HUES48 (cell line): ENCODE measurements around the gene RAB40C.

Experiments
- H3K27ac ChIP-seq: one replicate; pipeline ENCODE4 v1.7.0; 2013; ENCODE audit warnings: low read depth, low read length, inconsistent platforms
- H3K27me3 ChIP-seq: 2 replicates; pipeline ENCODE4 v1.6.1; 2013; ENCODE audit warnings: mild to moderate bottlenecking, low read length; ENCODE audit not compliant: control insufficient read depth, insufficient read depth
- H3K36me3 ChIP-seq: 2 replicates; pipeline ENCODE4 v1.6.1; 2013; ENCODE audit warnings: low read length; ENCODE audit not compliant: control insufficient read depth, insufficient read depth
- H3K4me1 ChIP-seq: 2 replicates; pipeline ENCODE4 v1.6.1; 2013; ENCODE audit warnings: mild to moderate bottlenecking, low read length; ENCODE audit not compliant: control insufficient read depth, insufficient read depth
- H3K4me3 ChIP-seq: 2 replicates; pipeline ENCODE4 v1.5.1; 2013; ENCODE audit warnings: mild to moderate bottlenecking, low read depth, low read length
- H3K9ac ChIP-seq: 2 replicates; pipeline ENCODE4 v1.6.1; 2013; ENCODE audit warnings: mild to moderate bottlenecking, low read depth, low read length, moderate library complexity
- H3K9me3 ChIP-seq: 2 replicates; pipeline ENCODE4 v1.6.1; 2013; ENCODE audit warnings: low read length; ENCODE audit not compliant: control insufficient read depth, insufficient read depth

Gene RAB40C

DNA sequence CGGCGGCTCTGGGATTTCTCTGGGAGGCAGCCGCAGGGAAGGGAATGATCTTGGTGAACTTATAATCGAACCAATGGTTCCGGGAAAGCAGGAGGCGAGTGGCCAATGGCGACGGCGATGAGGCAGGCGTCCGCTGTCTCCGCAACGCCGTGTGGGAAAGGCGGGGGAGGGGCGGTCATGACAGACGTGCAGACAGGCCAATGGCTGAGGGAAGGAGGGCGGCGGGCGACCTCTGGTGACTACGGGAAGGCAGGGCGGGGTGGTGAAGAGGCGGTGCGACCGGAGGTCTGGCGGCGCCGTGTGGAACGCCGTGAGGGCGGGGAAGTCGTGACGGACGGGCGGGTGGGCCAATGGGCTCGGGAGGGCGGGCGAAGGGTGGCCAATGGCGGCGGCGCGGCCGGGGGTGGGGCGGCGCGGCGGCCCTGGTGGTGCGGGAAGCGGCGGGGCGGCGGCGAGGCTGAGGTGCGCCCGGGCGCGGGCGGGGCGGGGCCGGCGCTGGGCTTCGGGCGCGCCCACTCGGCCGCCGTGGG lies at the start of gene RAB40C:
TSS of gene RAB40C (plus strand) at position 409 of the 530 bp plus-strand sequence. CDS start 226 bp downstream, outside the sequence.
- no peaks in the 10 kb centered on the region for H3K9me3 ChIP-seq
- peaks cover 4% of the 10 kb centered on the region; the same call in 1 of the 2 replicates for H3K4me1 ChIP-seq
- peak within 1 kb of the TSS; percentile 98 for H3K27ac ChIP-seq
- no peaks in the 10 kb centered on the region for H3K36me3 ChIP-seq
- H3K9ac ChIP-seq, result peak within 1 kb of the TSS; percentile 93
- peak within 1 kb of the TSS; percentile 89 for H3K4me3 ChIP-seq
- peaks cover 36% of the 10 kb centered on the region for H3K27me3 ChIP-seq

DNA sequence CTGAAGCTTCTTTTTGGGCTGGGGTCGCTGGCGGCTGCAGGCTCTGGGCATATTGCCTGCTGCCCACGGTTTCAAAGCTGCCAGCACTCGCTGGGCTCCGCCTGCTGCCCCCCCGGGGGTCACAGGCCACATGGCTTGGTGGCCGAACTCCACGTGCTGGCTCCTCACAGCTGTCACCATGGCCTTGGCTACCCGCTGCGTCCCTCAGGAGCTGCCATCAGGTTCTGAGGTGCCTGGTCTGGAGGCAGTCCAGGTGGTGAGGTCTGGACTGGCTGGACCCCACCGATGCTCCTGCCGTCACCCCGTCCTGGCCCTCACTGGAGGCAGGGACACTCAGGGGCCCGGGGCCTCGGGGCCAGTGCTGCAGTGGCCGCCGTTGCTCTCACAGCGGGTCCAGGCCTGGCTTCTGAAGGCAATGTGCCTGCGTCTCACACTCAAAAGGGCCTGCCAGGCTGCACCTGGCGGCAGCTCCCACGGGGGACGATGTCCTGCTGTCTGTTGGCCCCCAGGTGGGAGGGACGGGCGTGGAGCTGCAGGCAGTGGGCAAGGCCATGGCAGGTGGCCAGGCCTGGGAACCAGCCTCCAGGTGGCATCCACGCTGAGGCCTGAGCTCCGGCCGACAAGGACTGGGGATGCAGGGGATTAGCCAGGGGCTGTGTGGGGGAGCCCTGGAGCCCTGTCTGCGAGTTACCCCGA lies 49.1 kb upstream of the RAB40C start:
- Histone ChIP-seq H3K9ac (no peak overlapping the region), H3K9me3 (no peaks in the 10 kb centered on the region), H3K27ac (no peak overlapping the region), H3K27me3 (no peaks in the 10 kb centered on the region), H3K4me1 (no peaks in the 10 kb centered on the region), H3K36me3 (peaks cover 16% of the 10 kb centered on the region; the same call in 1 of the 2 replicates), H3K4me3 (no peak overlapping the region)

GRCh38 chr16:543301-544164 lies 46.3 kb upstream of the RAB40C start:
- H3K9ac ChIP-seq, result no peak overlapping the region
- H3K36me3 ChIP-seq, result peaks cover 6% of the 10 kb centered on the region; the same call in 1 of the 2 replicates
- H3K9me3 ChIP-seq, result no peaks in the 10 kb centered on the region
- H3K4me1 ChIP-seq, result no peaks in the 10 kb centered on the region
- H3K4me3 ChIP-seq, result no peak overlapping the region
- H3K27ac ChIP-seq, result no peak overlapping the region
- H3K27me3 ChIP-seq, result no peaks in the 10 kb centered on the region

GRCh38 chr16:544517-544916 lies 45.3 kb upstream of the RAB40C start:
- no peaks in the 10 kb centered on the region for H3K9me3 ChIP-seq
- no peaks in the 10 kb centered on the region for H3K4me1 ChIP-seq
- H3K4me3 ChIP-seq, result no peak overlapping the region
- no peak overlapping the region for H3K27ac ChIP-seq
- H3K9ac ChIP-seq, result no peak overlapping the region
- peaks cover 6% of the 10 kb centered on the region; the same call in 1 of the 2 replicates for H3K36me3 ChIP-seq
- H3K27me3 ChIP-seq, result no peaks in the 10 kb centered on the region

- no peak overlapping the region for H3K9ac ChIP-seq
- no peak overlapping the region for H3K4me3 ChIP-seq
- H3K9me3 ChIP-seq, result no peaks in the 10 kb centered on the region
- no peaks in the 10 kb centered on the region for H3K27me3 ChIP-seq
- peaks cover 13% of the 10 kb centered on the region for H3K36me3 ChIP-seq
- H3K4me1 ChIP-seq, result no peaks in the 10 kb centered on the region
- no peak overlapping the region for H3K27ac ChIP-seq
These were observed 42.7 kb upstream of the RAB40C start for GRCh38 chr16:546909-547770.

- no peaks in the 10 kb centered on the region for H3K27me3 ChIP-seq
- H3K27ac ChIP-seq, result no peak overlapping the region
- peaks cover 17% of the 10 kb centered on the region for H3K36me3 ChIP-seq
- H3K4me3 ChIP-seq, result no peak overlapping the region
- no peaks in the 10 kb centered on the region for H3K4me1 ChIP-seq
- no peak overlapping the region for H3K9ac ChIP-seq
- H3K9me3 ChIP-seq, result no peaks in the 10 kb centered on the region
These were observed 41.3 kb upstream of the RAB40C start for GRCh38 chr16:548586-548985.

DNA sequence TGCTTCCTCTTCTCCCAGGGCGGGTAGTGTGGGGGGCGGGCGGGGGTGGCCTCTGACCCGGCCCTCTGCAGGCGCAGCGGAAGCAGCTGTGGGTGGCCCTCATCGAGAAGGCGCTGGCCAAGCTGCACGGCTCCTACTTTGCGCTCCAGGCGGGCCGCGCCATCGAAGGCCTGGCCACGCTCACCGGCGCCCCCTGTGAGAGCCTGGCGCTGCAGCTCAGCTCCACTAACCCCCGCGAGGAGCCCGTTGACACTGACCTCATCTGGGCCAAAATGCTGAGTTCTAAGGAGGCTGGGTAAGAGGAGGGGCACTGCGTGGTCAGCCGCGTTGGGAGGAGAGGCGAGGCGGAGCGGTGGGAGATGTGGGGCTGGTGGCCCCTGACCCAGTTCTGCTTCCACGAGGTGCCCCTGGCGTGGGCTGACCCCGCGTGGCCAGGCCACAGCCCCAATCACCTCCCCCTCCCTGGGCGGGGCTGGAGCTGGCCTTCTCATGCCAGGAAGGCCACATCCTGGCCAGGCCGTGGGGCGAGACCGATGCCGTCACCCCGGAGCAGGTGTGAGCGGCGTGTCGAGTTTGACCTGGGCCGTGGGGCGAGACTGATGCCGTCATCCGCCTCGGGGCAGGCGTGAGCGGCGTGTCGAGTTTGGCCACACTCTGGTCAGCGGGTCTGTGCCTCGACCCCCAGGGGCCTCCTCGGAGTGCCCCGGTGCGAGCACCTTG lies 40.2 kb upstream of the RAB40C start:
- no peaks in the 10 kb centered on the region for H3K27me3 ChIP-seq
- H3K36me3 ChIP-seq, result peaks cover 17% of the 10 kb centered on the region
- no peak overlapping the region for H3K9ac ChIP-seq
- no peaks in the 10 kb centered on the region for H3K9me3 ChIP-seq
- no peaks in the 10 kb centered on the region for H3K4me1 ChIP-seq
- no peak overlapping the region for H3K4me3 ChIP-seq
- H3K27ac ChIP-seq, result no peak overlapping the region

- no peaks in the 10 kb centered on the region for H3K9me3 ChIP-seq
- no peaks in the 10 kb centered on the region for H3K27me3 ChIP-seq
- no peak overlapping the region for H3K27ac ChIP-seq
- peaks cover 17% of the 10 kb centered on the region for H3K36me3 ChIP-seq
- H3K4me1 ChIP-seq, result no peaks in the 10 kb centered on the region
- no peak overlapping the region for H3K9ac ChIP-seq
- H3K4me3 ChIP-seq, result no peak overlapping the region
These were observed 38.7 kb upstream of the RAB40C start for GRCh38 chr16:551210-551609.

DNA sequence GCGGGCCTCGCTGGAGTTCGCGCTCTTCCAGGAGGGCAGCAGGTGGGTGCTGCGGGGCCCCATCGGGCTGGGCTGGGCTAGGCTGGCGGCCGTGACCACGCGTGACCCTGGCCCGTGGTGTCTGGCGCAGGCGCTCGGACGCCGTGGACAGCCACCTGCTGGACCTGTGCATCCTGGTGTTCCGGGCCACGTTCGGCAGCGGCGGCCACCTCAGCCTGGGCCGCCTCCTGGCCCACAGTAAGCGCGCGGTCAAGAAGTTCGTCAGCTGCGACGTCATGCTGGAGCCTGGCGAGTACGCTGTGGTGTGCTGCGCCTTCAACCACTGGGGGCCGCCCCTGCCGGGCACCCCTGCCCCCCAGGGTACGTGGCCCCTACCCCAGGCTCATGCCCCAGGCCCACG lies 37.7 kb upstream of the RAB40C start:
- Histone ChIP-seq H3K27ac (no peak overlapping the region), H3K9me3 (no peaks in the 10 kb centered on the region), H3K27me3 (no peaks in the 10 kb centered on the region), H3K4me1 (no peaks in the 10 kb centered on the region), H3K36me3 (peaks cover 17% of the 10 kb centered on the region), H3K9ac (no peak overlapping the region), H3K4me3 (no peak overlapping the region)
